Astrocyte of the spinal cord (primary cell): ENCODE results near the gene RHEB.

ENCODE experiments used
- DNase-seq: peaks from one replicate; pipeline ENCODE4 v3.0.0; 2011; ENCODE audit warnings: low read depth, low spot score
- H3K4me3 ChIP-seq: 2 replicates; pipeline ENCODE4 v1.5.1; 2011; ENCODE audit warnings: low read depth, mild to moderate bottlenecking, low read length, moderate library complexity
- in situ Hi-C: cut with HindIII; loops from 2 replicates; pipeline ENCODE4 v1.10.0; 2017; ENCODE audit warnings: low sequenced_read_pairs
- TF ChIP-seq, protein P1 (sequence below): IDR thresholded peaks from 2 replicates; pipeline ENCODE4 v1.5.1; 2012; ENCODE audit warnings: low read depth, mild to moderate bottlenecking, low read length, inconsistent platforms

The RHEB gene

DNA sequence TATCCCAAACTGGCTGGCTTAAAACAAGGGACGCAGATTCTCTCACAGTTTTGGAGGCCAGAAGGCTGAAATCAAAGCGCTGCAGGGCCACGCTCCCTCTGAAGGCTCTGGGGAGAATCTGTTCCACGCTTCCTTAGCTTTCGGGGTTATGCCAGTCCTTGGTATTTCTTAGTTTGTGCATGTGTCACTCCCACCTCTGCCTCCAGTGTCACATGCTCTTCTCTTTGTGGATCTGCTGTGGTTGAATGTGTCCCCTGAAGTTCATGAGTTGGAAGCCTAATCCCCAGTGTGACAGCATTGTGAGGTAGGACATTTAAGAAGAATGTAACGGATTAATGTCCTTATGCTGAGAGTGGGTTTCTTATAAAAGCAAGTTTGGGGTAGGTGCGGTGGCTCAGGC is 29.4 kb upstream of the RHEB start:
- no peak for DNase-seq
- TF ChIP-seq, protein P1, sequence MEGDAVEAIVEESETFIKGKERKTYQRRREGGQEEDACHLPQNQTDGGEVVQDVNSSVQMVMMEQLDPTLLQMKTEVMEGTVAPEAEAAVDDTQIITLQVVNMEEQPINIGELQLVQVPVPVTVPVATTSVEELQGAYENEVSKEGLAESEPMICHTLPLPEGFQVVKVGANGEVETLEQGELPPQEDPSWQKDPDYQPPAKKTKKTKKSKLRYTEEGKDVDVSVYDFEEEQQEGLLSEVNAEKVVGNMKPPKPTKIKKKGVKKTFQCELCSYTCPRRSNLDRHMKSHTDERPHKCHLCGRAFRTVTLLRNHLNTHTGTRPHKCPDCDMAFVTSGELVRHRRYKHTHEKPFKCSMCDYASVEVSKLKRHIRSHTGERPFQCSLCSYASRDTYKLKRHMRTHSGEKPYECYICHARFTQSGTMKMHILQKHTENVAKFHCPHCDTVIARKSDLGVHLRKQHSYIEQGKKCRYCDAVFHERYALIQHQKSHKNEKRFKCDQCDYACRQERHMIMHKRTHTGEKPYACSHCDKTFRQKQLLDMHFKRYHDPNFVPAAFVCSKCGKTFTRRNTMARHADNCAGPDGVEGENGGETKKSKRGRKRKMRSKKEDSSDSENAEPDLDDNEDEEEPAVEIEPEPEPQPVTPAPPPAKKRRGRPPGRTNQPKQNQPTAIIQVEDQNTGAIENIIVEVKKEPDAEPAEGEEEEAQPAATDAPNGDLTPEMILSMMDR: no peak
- no peak overlapping the region for H3K4me3 ChIP-seq
- in situ Hi-C loops: no loop called here

DNA sequence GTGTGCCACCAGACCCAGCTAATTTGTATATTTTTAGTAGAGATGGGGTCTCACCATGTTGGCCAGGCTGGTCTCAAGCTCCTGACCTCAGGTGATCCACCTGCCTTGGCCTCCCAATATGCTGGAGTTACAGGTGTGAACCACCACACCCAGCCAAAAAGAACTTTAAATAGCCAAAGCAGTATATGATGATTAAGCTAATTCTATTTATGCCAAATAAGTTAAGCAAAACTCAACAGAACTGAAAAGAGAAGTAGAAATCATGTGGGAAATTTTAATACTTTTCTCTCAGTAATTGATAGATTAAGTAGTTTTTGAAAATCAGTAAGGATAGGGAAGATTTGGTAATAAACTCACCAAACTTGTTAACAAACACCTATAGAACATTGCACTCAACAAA is 24.5 kb upstream of the RHEB start:
- DNase-seq: no peak
- TF ChIP-seq, protein P1: no peak
- in situ Hi-C loops: no loop called here
- no peak overlapping the region for H3K4me3 ChIP-seq

DNA sequence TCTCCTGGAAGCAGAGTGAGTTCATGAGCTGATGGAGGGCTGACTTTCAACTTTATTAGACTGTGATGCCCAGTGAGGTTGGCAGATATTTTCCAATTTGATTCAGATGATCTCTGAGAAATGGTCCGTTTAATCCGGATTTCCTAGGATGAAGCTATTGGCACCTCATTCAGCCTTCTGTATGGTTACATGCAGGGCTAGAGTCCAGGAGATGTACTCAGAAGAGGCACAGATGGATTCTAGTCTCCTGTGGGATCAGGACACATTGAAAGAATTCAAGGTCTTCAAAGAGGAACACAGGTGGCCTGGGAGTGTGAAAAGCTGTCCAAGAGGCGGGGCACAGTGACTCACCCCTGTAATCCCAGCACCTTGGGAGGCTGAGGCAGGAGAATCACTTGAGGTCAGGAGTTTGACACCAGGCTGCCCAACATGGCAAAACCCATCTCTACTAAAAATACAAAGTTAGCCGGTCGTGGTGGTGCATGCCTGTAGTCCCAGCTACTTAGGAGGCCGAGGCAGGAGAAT is 23.0 kb upstream of the RHEB start:
- in situ Hi-C loops: no loop called here
- TF ChIP-seq, protein P1: no peak
- no peak overlapping the region for H3K4me3 ChIP-seq
- no peak for DNase-seq

DNA sequence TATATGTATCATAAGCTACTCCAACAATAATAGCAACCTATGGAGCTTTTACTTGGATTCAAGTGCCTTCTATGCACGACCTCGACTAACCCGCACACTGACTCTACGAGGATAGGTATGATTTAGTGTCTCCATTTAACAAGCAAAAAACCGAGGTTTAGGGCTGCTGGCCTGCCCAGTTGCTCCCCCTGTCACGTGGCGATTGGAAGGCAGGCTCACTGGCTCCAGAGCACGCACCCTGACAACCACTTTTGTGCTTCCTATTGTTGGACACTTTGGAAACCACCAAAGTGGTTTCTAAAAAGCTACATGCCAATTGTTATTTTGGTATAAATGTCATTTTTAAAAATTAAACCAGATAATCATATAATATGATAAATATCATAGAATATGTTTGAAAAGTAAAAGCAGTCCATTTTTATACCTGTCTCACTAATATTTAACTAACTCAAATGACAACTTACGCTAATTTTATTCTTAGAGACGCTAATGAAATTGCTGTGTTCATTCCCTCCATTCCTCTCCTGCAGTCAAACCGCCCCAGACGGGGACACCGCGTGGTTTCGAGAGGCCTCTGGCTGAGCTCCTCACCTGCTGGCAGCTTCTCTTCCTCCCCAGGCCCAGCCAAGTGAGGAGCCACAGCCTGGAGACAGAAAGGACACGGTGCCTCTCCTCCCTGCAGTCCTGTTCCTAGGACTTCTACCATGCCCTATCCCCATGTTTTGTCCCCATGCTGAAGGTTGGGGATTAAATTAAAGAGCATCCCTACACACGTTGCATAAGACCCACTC is 22.2 kb upstream of the RHEB start:
- in situ Hi-C loops: no loop called here
- H3K4me3 ChIP-seq: no peak overlapping the region

DNA sequence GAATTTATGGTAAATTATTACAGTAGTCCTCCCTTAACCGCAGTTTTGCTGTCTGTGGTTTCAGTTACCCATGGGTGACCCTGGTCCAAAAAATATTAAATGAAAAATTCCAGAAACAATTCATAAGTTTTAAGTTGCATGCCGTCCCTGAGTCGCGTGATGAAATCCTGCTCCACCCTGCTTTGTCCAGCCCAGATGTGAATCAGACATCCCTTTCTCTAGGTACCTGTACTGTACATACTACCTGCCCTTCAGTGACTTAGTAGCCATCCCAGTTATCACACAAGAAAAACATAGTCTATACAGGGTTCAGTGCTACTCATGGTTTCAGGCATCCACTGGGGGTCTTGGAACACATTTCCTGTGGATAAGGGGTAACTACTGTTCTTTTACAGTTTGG is 20.5 kb upstream of the RHEB start:
- TF ChIP-seq, protein P1: no peak
- in situ Hi-C loops: no loop called here
- H3K4me3 ChIP-seq: no peak overlapping the region
- DNase-seq: no peak

More for the DNA sequence above, 22.2 kb upstream of the RHEB start:
- DNase-seq: no peak
- TF ChIP-seq, protein P1: no peak

DNA sequence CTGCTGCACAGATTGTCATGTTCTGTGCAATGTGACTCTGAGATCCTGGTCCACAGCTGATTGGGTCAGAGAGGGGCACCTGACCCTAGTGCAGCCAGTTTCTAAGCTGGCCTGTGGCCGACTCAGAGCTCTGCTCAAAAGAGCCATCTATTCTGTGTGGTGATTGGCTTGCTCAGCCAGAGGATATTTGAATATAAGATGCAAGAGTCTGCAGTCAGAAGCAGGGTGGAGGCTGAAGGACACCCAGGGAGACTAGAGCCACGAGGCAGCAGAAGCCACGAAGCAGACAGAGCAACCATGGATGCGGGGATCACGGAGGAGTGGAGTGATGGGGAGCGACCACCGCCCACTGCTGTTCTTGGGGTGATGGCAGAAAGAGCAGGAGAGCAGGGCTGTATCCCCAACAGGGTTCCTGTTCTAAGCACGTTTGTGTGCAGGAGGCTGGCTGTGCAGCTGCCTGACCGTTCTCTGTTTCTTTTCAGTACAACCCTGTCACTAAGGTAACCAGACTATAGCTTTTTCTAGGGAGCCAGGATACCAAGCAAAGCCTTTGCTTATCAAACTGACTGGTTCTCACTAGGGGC is 19.5 kb upstream of the RHEB start:
- H3K4me3 ChIP-seq: no peak overlapping the region
- TF ChIP-seq, protein P1: no peak
- no peak for DNase-seq
- in situ Hi-C loops: no loop called here
